Mucosa of descending colon (tissue), 3 donors: ENCODE measurements around the gene AMBRA1. TPM values are rescaled to one million over a fixed set of nuclear protein-coding genes. Genes with fewer than 3 reads are reported as not detected.

ENCODE experiments used
- ATAC-seq: fragments of 200-7000 bp; cut with Tn5 transposase; one replicate; pipeline ENCODE4 v1.9.1; 2020; ENCODE audit warnings: mild to moderate bottlenecking, moderate library complexity
- DNase-seq, 3 donors: peaks; one replicate each; pipeline ENCODE4 v3.0.0-alpha.2; 2020
- H3K36me3 ChIP-seq: fragments of 200-600 bp; one replicate; pipeline ENCODE4 v1.8.0; 2021; ENCODE audit warnings: low read depth, mild to moderate bottlenecking
- H3K4me1 ChIP-seq: fragments of 200-600 bp; one replicate; pipeline ENCODE4 v1.8.0; 2021; ENCODE audit warnings: low read depth, mild to moderate bottlenecking
- H3K4me3 ChIP-seq: fragments of 200-600 bp; one replicate; pipeline ENCODE4 v1.8.0; 2021; ENCODE audit warnings: mild to moderate bottlenecking
- H3K9me3 ChIP-seq: fragments of 200-600 bp; one replicate; pipeline ENCODE4 v1.8.0; 2021; ENCODE audit warnings: mild to moderate bottlenecking
- CTCF ChIP-seq: fragments of 200-600 bp; IDR thresholded peaks from one replicate; pipeline ENCODE4 v1.8.0; 2022; ENCODE audit warnings: antibody characterized with exemption, mild to moderate bottlenecking
- intact Hi-C, 2 donors: fragments of 100-400 bp; cut with DNase I in 1 of 2; cut with micrococcal nuclease in 1 of 2; formaldehyde crosslinking; loops; one replicate each; pipeline versions ENCODE4 v1.11.0 to v1.11.1; 2022; cut with DNase I, micrococcal nuclease
- total RNA-seq, 3 donors: library from RNA; stranded (reverse); fragmentation: NEBNext Ultra II Directional in 2 of 3; extraction: Animal tissue kit (Norgen Biotek cat#: 25700) in 2 of 3; gene quantifications; one replicate each; pipeline versions ENCODE4 v1.2.1 to v1.2.4, GENCODE V29; 2021 to 2023
- donor health status: DM: no; HTN: no; CAD: no; lungs with moderate emphysema.
- donor health status: DM: no; HTN: no; CAD: no.
- donor health status: DM: no; HTN: yes; CAD: no.

The AMBRA1 gene
- total RNA-seq, 3 donors from 2014 or later, result 42.0 to 46.7 (median 45.2) TPM

GRCh38 chr11:46489656-46490560 lies 103.9 kb downstream of the AMBRA1 start:
- TF ChIP-seq CTCF, result peak; percentile 37
- intact Hi-C loops, result loop anchor here in 1 of 2 donors (10.0 kb wide), 1 partner anchor 105 kb away; the partner anchor contains the start of gene AMBRA1
- ATAC-seq, result peak; percentile 18
- peaks cover 26% of the 10 kb centered on the region for H3K4me1 ChIP-seq
- no peak overlapping the region for H3K4me3 ChIP-seq
- peak in 1 of 3 donors; percentile 61 for DNase-seq
- H3K9me3 ChIP-seq, result no peaks in the 10 kb centered on the region
- no peaks in the 10 kb centered on the region for H3K36me3 ChIP-seq

- H3K36me3 ChIP-seq, result no peaks in the 10 kb centered on the region
- ATAC-seq, result no peak
- peaks cover 7% of the 10 kb centered on the region for H3K4me1 ChIP-seq
- no peak overlapping the region for H3K4me3 ChIP-seq
- no peaks in the 10 kb centered on the region for H3K9me3 ChIP-seq
- intact Hi-C loops, result no loop called here
- DNase-seq, result no peak
- TF ChIP-seq CTCF, result no peak
These were observed 107.9 kb downstream of the AMBRA1 start for GRCh38 chr11:46485856-46486443.

GRCh38 chr11:46484101-46484500 lies 109.7 kb downstream of the AMBRA1 start:
- H3K4me1 ChIP-seq, result no peaks in the 10 kb centered on the region
- no peak for ATAC-seq
- no peaks in the 10 kb centered on the region for H3K36me3 ChIP-seq
- TF ChIP-seq CTCF, result no peak
- no peak for DNase-seq
- intact Hi-C loops, result no loop called here
- H3K4me3 ChIP-seq, result no peak overlapping the region
- H3K9me3 ChIP-seq, result no peaks in the 10 kb centered on the region

- Histone ChIP-seq H3K4me1 (no peaks in the 10 kb centered on the region), H3K9me3 (no peaks in the 10 kb centered on the region), H3K4me3 (no peak overlapping the region), H3K36me3 (no peaks in the 10 kb centered on the region)
- intact Hi-C loops, result no loop called here
- DNase-seq (no peak), ATAC-seq (no peak)
- TF ChIP-seq CTCF, result no peak
These were observed 112.9 kb downstream of the AMBRA1 start for GRCh38 chr11:46480909-46481308.

- intact Hi-C loops, result no loop called here
- DNase-seq (no peak), ATAC-seq (no peak)
- H3K4me1 ChIP-seq, result no peaks in the 10 kb centered on the region
- no peaks in the 10 kb centered on the region for H3K9me3 ChIP-seq
- H3K4me3 ChIP-seq, result no peak overlapping the region
- no peak for TF ChIP-seq CTCF
- H3K36me3 ChIP-seq, result no peaks in the 10 kb centered on the region
These were observed 113.6 kb downstream of the AMBRA1 start for GRCh38 chr11:46480166-46480726.
